Measurements from ENCODE around the gene PTPRF.
"Not testable (repeated sequence)": the region's sequence is repeated elsewhere in the genome, so short reads cannot be mapped to it uniquely, and the experiment has no call there.

PTPRF gene

DNA sequence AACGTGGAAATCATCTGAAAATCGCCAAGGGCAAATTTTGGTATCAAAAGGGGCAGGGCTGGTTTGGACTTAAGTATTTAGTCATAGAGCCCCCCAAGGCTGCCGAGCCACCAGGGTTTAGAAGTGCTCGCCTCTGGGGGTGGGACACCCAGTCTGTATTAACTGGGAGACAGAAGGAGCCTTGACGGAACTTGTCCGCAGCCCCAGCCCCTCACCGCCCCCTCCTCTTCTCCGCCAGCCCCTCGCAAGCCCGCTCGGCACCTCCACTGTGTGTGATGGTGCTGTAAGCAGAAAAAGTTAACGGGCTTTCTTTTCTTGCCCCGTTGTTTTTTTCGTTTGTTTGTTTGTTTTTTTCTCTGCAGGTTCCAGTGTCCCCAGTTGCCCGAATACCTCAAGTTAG lies 81.7 kb downstream of the PTPRF start:
- DNase-seq = no peak

DNA sequence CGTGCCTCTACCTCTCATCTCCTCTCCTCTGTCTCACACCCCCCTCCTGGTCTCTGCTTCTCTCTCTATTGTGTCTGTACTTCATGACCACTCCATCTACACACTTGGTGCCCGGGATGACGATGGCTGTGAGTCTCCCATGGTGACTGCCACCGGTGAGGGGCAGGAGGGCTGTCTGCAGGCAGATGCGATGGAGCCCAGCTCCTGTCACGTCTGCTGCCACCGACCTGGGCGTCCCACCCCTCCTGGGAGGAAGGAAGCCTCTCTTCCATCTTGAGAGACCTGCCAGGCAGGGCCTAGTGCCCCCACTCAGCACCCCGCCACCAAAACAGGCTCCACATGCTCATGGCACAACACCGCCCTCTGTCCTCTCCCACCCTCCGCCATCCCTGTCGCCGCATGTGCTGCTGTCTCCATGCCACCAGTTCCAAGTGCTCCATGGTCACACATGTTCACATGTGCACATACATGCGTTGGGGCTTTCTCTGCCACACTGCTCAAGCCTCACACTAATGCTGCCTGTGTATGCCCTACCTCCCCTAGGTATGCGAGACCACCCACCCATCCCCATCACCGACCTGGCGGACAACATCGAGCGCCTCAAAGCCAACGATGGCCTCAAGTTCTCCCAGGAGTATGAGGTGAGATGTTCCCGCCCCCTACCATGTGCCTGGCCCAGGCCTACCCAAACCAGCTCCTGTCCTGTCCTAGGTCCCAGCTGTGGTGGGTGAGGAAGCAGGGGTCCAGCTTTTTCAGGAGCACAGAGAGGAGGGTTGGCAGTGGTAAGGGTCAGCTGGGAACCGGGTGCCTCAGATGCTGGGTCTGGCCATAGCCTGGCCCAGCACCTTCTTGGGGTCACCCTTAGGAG lies 82.6 kb downstream of the PTPRF start:
- no peak for DNase-seq

DNA sequence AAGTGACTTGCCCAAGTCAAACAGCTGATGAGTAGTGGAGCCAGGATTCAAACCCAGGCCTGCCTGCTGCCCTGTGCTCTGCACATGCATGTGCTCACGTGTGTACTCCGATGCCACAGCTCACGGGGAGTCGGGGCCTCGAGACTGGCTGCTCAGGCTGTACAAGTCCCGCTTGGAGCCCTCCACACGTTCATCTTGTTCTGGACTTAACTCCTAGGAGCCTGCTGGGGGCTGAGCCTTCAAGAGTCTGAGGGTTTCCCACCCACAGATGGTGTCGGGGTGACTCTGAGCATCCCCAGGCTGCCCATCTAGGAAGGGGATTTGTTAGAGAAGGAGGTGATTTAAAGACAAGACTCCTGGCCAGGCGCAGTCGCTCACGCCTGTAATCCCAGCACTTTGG lies 83.5 kb downstream of the PTPRF start:
- DNase-seq = no peak

DNA sequence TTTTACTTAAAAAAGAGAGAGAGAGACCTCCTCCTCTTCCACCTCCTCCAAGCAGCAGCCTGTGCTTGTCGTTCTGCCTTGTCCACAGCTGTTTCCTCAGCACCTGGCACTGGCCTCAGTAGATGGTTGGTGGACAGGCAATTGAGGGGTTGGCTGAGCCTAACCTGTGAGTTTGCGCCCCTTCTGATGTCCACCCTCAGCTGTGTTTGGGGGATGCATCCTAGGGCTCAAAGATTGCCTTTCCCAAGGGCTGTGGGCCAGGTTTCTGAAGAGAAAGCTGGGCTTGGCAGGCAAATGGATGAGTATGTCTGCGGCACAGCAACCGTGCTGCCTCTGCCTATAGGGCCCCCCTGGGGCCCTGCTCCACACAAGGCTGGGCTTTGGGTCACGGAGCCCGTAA lies 84.2 kb downstream of the PTPRF start:
- no peak for DNase-seq

DNA sequence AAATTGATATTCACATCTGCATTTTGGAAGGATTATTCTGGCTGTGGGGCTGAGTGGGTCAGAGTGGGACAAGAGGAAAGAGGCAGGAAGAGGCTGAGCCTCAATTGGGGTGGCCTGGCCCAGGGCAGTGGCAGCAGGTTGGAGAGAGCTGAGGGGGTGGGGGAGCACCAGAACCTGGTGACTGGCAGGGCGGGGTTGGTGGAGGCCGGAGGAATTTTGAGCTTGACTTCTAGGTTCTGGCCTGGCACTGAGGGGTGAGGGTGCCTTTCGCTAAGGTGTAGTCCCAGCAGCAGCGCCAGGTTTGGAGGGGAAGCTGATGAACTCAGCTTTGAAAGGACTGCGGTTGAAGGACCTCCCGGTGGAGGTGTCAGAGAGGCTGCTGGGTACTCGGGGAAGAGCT lies 85.7 kb downstream of the PTPRF start:
- DNase-seq = no peak

DNA sequence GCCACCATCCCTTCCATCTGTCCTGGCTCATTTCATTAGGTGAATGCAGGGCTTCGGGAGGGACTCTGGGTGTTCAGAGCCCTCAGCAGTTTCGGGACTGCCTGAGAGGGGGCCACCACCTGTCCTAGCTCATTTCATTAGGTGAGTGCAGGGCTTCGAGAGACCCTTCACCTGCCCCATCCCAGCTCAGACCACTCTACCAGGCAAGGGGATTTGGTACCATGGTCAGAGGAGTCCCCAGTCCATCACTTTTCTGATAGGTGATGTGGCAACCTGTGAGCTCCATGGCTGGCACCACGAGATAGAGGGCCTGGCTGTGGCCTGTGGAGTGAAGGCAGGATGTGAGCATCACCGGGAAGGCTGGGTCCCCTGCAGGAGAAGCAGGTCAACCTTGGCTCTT lies 86.3 kb downstream of the PTPRF start:
- DNase-seq = no peak

DNA sequence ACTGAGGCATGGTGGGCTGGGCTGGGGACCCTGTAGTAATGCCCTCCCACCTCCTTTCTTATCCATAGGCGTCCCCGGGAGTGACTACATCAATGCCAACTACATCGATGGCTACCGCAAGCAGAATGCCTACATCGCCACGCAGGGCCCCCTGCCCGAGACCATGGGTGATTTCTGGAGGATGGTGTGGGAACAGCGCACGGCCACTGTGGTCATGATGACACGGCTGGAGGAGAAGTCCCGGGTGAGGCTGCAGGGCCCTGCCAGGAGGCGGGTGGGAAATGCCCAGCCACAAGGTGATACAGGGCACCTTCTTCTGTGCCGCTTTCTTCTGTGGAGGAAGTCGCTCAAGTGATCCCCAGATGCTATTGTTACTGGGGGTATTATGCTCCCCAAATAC lies 87.0 kb downstream of the PTPRF start:
- DNase-seq = no peak

DNA sequence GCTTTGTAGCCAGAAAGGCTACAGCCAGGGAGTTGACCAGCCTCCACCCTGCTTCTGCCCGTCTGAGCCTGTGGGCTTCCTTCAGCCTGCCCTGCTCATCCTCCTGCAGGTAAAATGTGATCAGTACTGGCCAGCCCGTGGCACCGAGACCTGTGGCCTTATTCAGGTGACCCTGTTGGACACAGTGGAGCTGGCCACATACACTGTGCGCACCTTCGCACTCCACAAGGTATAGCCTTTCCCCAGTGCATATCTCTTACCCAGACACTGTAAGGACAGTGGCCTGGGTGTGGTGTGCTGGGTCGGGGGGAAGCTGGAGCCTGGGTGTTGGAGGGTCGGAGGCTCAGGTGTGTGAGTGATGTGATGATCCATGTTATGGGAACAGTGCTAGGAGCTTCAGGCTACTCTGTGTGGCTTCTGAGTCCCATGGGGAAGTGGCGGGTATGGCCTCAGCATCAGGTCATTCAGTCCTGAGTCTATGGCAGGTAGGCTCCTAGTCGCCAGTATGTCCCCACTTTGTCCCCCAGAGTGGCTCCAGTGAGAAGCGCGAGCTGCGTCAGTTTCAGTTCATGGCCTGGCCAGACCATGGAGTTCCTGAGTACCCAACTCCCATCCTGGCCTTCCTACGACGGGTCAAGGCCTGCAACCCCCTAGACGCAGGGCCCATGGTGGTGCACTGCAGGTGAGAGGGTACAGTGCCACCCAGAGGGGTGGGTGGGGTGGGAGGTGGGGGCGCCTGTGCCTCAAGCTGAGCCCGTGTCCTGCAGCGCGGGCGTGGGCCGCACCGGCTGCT lies 88.0 kb downstream of the PTPRF start:
- DNase-seq = no peak

DNA sequence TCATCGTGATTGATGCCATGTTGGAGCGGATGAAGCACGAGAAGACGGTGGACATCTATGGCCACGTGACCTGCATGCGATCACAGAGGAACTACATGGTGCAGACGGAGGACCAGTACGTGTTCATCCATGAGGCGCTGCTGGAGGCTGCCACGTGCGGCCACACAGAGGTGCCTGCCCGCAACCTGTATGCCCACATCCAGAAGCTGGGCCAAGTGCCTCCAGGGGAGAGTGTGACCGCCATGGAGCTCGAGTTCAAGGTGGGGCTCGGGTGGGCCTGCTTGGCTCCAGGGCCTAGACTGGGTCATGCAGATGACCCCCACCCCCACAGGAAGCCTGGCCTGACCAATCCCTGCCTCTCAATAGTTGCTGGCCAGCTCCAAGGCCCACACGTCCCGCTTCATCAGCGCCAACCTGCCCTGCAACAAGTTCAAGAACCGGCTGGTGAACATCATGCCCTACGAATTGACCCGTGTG lies 88.7 kb downstream of the PTPRF start:
- no peak for DNase-seq

DNA sequence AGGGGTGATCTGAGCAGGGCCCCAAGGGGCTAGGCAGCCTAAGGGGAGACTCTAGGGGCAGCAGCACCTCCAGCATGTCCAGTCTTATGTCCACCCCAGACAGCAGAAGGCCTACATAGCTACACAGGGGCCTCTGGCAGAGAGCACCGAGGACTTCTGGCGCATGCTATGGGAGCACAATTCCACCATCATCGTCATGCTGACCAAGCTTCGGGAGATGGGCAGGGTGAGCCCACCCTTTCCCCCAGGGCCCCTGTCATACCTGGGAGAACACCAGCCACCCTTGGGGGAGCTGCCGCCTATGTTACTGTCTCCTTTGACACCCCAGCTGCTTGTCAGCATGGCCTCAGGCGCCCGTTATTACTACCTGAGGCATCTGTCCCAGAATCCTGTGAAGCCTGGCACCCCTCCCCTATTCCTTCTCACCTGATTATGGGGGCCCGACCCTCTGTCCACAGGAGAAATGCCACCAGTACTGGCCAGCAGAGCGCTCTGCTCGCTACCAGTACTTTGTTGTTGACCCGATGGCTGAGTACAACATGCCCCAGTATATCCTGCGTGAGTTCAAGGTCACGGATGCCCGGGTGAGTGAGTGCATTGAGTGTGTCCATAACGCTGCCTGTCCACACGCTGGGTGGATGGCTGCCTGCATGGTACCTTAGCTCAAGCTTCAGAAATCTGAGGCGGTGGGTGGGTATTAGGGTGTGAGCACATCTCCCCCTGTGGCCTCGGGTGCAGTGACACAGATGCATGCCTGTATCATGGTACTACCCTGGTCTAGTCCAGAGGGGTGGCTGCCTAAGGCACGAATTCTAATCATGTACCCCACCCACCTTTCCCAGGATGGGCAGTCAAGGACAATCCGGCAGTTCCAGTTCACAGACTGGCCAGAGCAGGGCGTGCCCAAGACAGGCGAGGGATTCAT lies 89.6 kb downstream of the PTPRF start:
- DNase-seq = no peak

DNA sequence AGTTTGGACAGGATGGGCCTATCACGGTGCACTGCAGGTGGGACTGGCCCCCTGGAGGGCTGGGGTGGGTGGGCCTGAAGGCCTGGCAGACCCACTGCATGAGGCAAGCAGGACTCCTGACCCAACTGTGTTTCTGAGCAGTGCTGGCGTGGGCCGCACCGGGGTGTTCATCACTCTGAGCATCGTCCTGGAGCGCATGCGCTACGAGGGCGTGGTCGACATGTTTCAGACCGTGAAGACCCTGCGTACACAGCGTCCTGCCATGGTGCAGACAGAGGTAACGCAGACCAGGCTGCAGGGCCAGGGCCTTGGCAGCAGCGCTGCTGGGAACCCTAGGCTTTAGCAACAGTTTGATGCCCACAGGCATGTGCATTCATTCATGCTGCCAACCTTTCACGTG lies 90.3 kb downstream of the PTPRF start:
- no peak for DNase-seq

DNA sequence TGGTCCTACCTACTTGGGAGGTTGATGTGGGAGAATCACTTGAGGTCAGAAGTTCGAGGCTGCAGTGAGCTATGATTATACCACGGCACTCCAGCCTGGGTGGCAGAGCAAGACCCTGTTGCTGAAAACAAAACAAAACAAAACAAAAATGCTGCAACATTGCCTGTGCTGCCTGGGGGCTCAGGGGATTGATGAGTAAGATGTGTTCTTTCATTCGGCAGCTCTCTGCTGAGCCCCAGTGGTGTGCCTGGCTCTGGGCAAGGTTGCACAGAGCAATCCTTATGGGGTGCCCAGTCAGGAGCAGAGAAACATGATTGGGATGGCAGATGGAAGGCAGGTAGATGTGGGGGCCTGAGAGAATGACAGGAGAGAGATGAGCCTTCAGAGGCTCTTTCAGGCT lies 90.7 kb downstream of the PTPRF start:
- no peak for DNase-seq

DNA sequence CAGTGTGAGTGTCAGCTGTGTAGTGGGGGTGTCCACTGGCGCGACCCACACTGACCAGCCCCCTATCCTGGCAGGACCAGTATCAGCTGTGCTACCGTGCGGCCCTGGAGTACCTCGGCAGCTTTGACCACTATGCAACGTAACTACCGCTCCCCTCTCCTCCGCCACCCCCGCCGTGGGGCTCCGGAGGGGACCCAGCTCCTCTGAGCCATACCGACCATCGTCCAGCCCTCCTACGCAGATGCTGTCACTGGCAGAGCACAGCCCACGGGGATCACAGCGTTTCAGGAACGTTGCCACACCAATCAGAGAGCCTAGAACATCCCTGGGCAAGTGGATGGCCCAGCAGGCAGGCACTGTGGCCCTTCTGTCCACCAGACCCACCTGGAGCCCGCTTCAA lies 91.2 kb downstream of the PTPRF start:
- DNase-seq = no peak

DNA sequence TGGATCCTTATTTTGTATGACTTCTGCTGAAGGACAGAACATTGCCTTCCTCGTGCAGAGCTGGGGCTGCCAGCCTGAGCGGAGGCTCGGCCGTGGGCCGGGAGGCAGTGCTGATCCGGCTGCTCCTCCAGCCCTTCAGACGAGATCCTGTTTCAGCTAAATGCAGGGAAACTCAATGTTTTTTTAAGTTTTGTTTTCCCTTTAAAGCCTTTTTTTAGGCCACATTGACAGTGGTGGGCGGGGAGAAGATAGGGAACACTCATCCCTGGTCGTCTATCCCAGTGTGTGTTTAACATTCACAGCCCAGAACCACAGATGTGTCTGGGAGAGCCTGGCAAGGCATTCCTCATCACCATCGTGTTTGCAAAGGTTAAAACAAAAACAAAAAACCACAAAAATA lies 91.8 kb downstream of the PTPRF start:
- no peak for DNase-seq

DNA sequence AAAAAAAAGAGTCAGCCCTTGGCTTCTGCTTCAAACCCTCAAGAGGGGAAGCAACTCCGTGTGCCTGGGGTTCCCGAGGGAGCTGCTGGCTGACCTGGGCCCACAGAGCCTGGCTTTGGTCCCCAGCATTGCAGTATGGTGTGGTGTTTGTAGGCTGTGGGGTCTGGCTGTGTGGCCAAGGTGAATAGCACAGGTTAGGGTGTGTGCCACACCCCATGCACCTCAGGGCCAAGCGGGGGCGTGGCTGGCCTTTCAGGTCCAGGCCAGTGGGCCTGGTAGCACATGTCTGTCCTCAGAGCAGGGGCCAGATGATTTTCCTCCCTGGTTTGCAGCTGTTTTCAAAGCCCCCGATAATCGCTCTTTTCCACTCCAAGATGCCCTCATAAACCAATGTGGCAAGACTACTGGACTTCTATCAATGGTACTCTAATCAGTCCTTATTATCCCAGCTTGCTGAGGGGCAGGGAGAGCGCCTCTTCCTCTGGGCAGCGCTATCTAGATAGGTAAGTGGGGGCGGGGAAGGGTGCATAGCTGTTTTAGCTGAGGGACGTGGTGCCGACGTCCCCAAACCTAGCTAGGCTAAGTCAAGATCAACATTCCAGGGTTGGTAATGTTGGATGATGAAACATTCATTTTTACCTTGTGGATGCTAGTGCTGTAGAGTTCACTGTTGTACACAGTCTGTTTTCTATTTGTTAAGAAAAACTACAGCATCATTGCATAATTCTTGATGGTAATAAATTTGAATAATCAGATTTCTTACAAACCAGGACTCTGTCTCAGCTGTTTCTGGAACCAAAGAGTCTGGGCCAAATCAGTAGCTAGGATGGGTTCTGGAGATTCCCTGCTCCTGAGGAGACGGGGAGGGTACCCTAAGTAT lies 92.5 kb downstream of the PTPRF start:
- DNase-seq = no peak

DNA sequence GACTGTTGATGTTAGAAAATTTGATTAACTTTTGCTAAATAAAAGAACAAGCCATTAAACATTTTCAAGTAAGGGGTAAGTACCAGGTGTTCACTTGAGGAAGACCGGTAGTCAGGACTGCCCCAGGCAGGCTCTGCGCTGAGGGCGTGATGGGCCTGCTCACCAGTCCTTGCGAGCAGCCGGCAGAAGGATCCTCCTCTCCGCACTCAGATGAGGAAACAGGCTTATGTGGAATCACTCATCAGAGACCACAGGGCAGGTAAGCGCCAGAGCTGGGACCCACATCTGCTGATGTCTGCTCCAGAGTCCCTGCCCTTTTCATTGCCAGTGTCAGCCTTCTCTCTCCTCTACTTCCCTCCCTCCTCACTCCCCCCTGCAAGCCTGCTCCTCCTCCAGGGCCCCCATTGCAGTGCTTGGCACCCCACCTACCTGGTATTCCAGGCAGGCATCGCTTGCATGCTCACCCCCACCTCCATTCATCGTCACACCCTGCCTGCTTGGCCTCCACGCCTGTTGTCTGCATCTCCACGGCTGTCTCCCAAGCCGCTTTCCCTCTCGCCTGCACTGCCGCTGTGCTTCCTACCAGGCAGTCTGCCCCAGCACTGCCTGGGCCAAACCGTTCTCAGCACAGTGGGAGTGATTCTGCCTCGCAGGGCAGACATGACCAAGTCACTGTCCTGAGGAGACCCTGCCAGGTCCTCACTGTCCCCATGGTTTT lies 94.5 kb downstream of the PTPRF start:
- DNase-seq = no peak

DNA sequence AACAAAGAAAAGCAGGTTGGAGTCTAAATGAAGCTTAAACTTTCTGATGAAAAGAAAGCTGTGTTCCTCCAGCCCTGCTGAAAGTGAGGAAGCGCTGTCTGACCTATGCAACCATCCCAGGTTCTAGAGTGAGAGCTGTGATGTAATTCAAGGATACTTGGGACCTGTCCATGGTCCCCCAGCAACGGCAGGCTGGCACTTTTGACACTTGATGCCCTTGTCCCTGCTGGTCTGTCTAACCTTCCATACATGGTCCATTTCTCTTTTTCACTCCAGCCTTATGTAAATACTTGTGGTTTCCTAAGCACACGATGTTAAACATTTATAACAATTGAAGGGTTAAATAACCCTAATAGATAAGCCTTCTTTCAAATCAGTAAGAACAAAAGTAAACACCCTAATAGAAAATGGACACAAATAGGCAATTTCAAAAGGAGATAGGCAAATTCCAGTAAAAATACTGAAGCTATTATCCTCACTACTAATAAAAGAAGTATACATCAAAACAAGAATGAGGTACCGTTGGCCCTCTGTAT lies 101.5 kb downstream of the PTPRF start:
- DNase-seq = no peak

DNA sequence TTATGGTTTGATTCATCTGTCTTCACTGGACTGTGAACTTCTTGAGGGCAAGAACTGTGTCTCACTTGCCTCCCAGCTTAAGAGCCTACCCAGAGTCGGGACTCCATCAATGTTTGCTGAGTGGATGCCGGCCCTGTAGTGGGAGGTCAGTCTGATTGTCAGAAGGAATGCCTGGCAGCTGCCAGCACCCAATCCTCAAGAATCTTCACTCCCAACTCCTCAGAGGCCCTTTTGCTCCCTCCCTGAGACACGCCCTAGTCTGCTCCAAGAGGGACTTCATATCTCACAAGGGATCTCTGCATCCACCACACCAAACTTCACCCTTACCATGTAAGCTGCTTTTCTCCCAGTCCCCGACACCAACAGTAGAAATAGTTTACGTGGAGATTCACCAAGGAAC lies 104.0 kb downstream of the PTPRF start:
- DNase-seq = no peak

DNA sequence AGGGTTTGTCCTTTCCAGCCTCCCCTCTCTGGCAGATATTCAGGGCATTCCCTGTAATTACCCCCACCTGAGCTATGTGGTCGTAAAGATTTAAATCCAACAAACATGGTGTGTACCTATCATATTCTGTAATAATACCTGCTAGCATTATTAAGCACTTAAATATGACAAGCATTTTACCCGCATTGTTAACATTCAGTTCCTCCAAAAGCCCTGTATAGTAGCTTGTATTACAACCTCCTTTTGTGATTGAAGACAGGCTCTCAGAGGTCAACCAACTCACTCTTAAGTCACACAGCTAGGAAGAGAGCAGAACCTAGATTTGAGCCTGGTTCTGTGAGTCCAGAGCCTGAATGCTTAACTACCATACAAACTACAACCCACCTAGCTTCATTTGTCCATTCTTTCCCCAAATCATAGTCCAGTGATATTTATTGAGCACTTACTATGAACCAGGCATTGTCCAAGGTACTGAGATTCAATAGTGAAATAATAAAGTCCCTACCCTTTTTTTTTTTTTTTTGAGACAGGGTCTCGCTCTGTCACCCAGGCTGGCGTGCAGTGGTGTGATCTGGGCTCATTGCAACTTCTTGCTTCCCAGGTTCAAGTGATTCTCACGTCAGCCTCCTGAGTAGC lies 105.4 kb downstream of the PTPRF start:
- no peak for DNase-seq

DNA sequence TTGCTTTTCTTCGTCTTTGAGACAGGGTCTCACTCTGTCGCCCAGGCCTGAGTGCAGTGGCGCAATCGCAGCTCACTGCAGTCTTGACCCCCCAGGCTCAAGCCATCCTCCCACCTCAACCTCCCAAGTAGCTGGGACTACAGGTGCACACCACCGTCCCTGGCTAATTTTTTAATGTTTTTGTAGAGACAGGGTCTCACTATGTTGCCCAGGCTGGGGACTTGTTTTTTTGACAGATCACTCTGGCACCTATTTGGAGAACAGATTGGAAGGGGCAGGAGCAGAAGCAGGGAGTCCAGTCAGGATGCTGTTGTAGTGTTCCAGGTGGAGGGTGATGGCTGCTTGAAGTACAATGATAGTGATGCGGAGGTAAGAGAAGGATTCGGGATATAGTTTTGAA lies 106.6 kb downstream of the PTPRF start:
- no peak for DNase-seq

DNA sequence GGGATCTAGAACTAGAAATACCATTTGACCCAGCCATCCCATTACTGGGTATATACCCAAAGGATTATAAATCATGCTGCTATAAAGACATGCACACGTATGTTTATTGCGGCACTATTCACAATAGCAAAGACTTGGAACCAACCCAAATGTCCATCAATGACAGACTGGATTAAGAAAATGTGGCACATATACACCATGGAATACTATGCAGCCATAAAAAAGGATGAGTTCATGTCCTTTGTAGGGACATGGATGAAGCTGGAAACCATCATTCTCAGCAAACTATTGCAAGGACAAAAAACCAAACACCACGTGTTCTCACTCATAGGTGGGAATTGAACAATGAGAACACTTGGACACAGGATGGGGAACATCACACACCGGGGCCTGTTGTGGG lies 107.7 kb downstream of the PTPRF start:
- not testable (repeated sequence) for DNase-seq

Data from CD4-positive, alpha-beta T cell treated with Interleukin-15 for 1 hour (primary cell).